Measurements from ENCODE around the gene TCF4. TPM values are rescaled to one million over a fixed set of nuclear protein-coding genes. Genes with fewer than 3 reads are reported as not detected.

TCF4 gene
- polyA plus RNA-seq, 1 experiment = 47.3 TPM

- CTCF ChIA-PET = no interaction called here
- H3K27ac ChIP-seq (ENCODE audit: low read depth, low read length) = no peak overlapping the region
These were observed 84.7 kb downstream of the TCF4 start for GRCh38 chr18:55503167-55503820.

GRCh38 chr18:55501982-55502710 is 85.8 kb downstream of the TCF4 start:
- no peak for DNase-seq (ENCODE audit: low read depth, low spot score)
- Histone ChIP-seq H3K27me3 (ENCODE audit: control insufficient read depth, insufficient read depth, low read length) (no peaks in the 10 kb centered on the region), H3K4me3 (ENCODE audit: low read depth, low read length) (no peak overlapping the region), H3K9me3 (ENCODE audit: control insufficient read depth, insufficient read depth, low read length) (no peaks in the 10 kb centered on the region), H3K27ac (ENCODE audit: low read depth, low read length) (no peak overlapping the region)
- no peak for TF ChIP-seq CTCF (IDR thresholded peaks at IDR 0.05; ENCODE audit: low read depth, low read length)
- ChIA-PET POLR2A (no interaction called here), CTCF (no interaction called here)

More at GRCh38 chr18:55503167-55503820, 84.7 kb downstream of the TCF4 start:
- POLR2A ChIA-PET = no interaction called here
- no peaks in the 10 kb centered on the region for H3K9me3 ChIP-seq (ENCODE audit: control insufficient read depth, insufficient read depth, low read length)
- TF ChIP-seq CTCF (IDR thresholded peaks at IDR 0.05; ENCODE audit: low read depth, low read length) = no peak
- no peak for DNase-seq (ENCODE audit: low read depth, low spot score)
- no peak overlapping the region for H3K4me3 ChIP-seq (ENCODE audit: low read depth, low read length)
- H3K27me3 ChIP-seq (ENCODE audit: control insufficient read depth, insufficient read depth, low read length) = no peaks in the 10 kb centered on the region

GRCh38 chr18:55501579-55501978 is 86.4 kb downstream of the TCF4 start:
- H3K9me3 ChIP-seq (ENCODE audit: control insufficient read depth, insufficient read depth, low read length) = no peaks in the 10 kb centered on the region
- TF ChIP-seq CTCF (IDR thresholded peaks at IDR 0.05; ENCODE audit: low read depth, low read length) = no peak
- ChIA-PET CTCF (no interaction called here), POLR2A (no interaction called here)
- peak overlapping the region; percentile 14; the same call in 1 of the 2 replicates for H3K4me3 ChIP-seq (ENCODE audit: low read depth, low read length)
- DNase-seq (ENCODE audit: low read depth, low spot score) = no peak
- H3K27me3 ChIP-seq (ENCODE audit: control insufficient read depth, insufficient read depth, low read length) = no peaks in the 10 kb centered on the region
- peak overlapping the region; percentile 33 for H3K27ac ChIP-seq (ENCODE audit: low read depth, low read length)

- POLR2A ChIA-PET = no interaction called here
- Histone ChIP-seq H3K9me3 (ENCODE audit: control insufficient read depth, insufficient read depth, low read length) (no peaks in the 10 kb centered on the region), H3K27ac (ENCODE audit: low read depth, low read length) (peak overlapping the region; percentile 73), H3K27me3 (ENCODE audit: control insufficient read depth, insufficient read depth, low read length) (no peaks in the 10 kb centered on the region), H3K4me3 (ENCODE audit: low read depth, low read length) (peak overlapping the region; percentile 43)
- DNase-seq (ENCODE audit: low read depth, low spot score) = no peak
- no peak for TF ChIP-seq CTCF (IDR thresholded peaks at IDR 0.05; ENCODE audit: low read depth, low read length)
- CTCF ChIA-PET = interaction anchor here (1.3 kb wide), 1 partner anchor 85 kb away, joined by 3 read pairs; no protein-coding TSS in a partner anchor
These were observed 87.5 kb downstream of the TCF4 start for GRCh38 chr18:55500316-55501086.

Measured in AG04450 (cell line).